GM12872 (cell line): Measurements from ENCODE around the gene CAPG.

Experiments used
- CTCF ChIP-seq: IDR thresholded peaks from 3 replicates; pipeline ENCODE4 v1.5.1; 2011; ENCODE audit warnings: low read depth, mild to moderate bottlenecking, low read length, moderate library complexity; ENCODE audit not compliant: insufficient read depth

CAPG gene

GRCh38 chr2:85371045-85371444 is 39.1 kb downstream of the CAPG start:
- no peak for TF ChIP-seq CTCF

- TF ChIP-seq CTCF, result no peak
Measured at GRCh38 chr2:85369500-85369899, 40.7 kb downstream of the CAPG start.

- no peak for TF ChIP-seq CTCF
Measured at GRCh38 chr2:85368921-85369320, 41.2 kb downstream of the CAPG start.

GRCh38 chr2:85367180-85367579 is 43.0 kb downstream of the CAPG start:
- no peak for TF ChIP-seq CTCF

GRCh38 chr2:85357736-85358135 is 52.4 kb downstream of the CAPG start:
- TF ChIP-seq CTCF, result no peak

- TF ChIP-seq CTCF, result no peak
Measured at GRCh38 chr2:85356186-85356585, 54.0 kb downstream of the CAPG start.

GRCh38 chr2:85355521-85355920 is 54.6 kb downstream of the CAPG start:
- TF ChIP-seq CTCF, result no peak

GRCh38 chr2:85355073-85355410 is 55.1 kb downstream of the CAPG start:
- no peak for TF ChIP-seq CTCF
